Stimulated activated CD4-positive, alpha-beta T cell treated with anti-CD3 and anti-CD28 coated beads, Interleukin-1b, Interleukin-23, amount 100 ng/mL, for 1 hour (primary cell): ENCODE results near the gene GSAP.
"Not testable (repeated sequence)": the region's sequence is repeated elsewhere in the genome, so short reads cannot be mapped to it uniquely, and the experiment has no call there.

Experiments used
- DNase-seq, 2 donors: peaks; one replicate each; pipeline ENCODE4 v3.0.0-alpha.2; 2020; ENCODE audit warnings: low read depth in 2 of 2

GSAP gene

GRCh38 chr7:77360104-77360503 lies 56.0 kb downstream of the GSAP start:
- no peak for DNase-seq

DNA sequence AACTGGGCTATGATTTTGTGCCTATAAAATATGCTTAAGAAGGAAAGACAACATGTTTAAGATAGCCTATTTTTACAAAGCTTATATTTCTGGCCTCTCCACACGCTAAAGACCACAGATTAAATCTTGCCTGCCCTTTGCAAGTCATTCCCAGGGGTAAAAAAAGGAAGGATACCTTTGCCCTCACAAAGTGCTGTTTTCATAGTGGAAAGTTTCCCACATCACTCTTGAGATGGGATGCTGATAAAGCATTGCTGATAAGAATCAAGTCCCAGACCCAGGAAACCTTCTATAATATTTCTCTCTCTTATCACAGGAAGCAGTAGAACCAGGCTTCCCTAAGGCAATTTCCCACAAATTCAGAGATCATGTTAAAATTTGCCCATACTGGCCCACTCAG lies 56.5 kb downstream of the GSAP start:
- no peak for DNase-seq

- no peak for DNase-seq
Observed at GRCh38 chr7:77354914-77355313, 61.2 kb downstream of the GSAP start.

GRCh38 chr7:77354484-77354883 lies 61.7 kb downstream of the GSAP start:
- no peak for DNase-seq

DNA sequence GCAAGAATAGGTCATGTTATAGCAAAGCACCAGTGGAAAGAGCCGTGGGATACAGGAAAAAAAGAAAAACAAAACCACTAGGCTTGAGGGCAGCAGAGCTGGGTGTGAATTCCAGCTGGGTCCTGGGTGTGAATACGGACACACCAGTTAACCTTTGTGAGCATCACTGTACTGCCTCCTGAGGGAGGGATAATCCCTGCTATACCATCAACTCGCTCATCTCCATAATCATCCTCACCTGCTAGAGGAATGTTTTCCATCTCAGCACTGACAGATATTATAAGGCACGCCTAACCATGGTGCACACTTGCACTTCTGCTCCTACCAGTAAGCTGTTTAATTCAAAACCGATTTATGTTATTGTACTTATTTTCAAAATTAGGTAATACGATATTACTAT lies 62.2 kb downstream of the GSAP start:
- DNase-seq = no peak

DNA sequence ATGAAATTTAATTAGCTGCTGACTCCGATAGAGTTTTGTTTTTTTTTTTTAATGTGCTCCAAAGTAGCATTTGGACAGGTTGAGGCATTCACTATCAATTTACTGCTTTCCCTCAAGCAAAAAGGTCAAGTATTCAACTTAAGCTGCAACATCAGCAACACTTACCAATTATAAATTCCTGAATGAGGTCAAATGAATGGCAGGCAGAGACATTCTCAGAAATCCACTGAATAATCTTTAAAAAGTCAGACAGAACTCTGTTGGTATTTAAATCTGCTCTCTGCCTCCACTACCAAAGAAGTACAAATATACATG lies 62.8 kb downstream of the GSAP start:
- DNase-seq = no peak

GRCh38 chr7:77352665-77353406 lies 63.3 kb downstream of the GSAP start:
- no peak for DNase-seq

DNA sequence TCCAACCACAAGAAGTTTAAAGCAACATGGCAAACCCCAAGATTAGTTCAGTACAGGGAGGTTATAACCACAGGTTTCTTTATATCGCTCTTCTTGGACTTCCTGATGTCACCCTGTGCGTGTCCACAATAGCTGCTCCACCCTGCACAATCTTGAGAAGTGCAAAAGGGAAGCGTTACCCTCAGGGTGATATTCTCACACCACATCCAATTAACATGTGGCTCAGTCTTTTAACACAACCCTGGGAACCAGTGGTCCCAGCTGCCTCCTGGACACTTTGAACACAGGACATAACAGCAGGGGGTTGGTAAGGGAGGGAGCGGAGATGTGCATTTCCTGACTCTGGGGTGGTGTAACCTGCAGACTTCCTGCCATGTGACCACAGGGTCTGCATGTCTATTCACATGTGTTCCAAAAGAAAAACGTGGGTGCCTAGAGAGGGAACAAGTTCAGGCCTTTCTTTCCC lies 64.6 kb downstream of the GSAP start:
- DNase-seq = no peak

DNA sequence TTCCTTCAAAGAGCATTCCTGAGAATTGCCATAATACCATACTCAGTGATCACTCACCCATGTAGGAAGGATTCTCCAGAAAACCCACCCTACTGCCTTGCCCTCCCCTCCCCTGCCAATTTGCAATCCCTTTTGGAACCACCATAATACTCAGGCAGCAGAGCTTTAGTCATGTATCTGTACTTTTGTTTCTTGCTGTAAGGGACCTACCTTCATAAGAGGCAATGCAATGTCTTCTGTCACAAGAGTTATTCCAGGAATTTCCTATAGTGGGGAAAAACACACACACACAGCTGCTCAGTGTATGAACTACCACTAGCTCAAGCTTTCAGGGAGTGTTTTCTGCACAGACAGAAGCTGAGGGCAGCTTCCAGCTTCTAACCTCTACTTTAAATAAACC lies 67.0 kb downstream of the GSAP start:
- DNase-seq = no peak

GRCh38 chr7:77348371-77348813 lies 67.8 kb downstream of the GSAP start:
- DNase-seq = no peak

DNA sequence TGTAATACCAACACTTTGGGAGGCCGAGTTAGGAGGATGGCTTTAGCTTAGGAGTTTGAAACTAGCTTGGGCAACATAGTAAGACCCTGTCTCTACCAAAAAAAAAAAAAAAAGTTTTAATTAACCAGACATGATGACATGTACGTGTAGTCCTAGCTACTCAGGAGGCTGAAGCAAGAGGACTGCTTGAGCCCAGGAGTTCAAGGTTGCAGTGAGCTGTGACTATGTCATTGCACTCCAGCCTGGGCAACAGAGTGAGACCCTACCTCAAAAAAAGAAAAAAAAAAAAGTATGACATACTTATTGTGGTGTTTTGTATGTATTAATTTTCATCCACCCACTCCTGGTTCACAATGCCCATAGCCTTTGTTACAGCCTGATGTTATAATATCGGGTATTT lies 69.7 kb downstream of the GSAP start:
- DNase-seq = no peak

- not testable (repeated sequence) for DNase-seq
Observed at GRCh38 chr7:77345426-77345825, 70.7 kb downstream of the GSAP start.

DNA sequence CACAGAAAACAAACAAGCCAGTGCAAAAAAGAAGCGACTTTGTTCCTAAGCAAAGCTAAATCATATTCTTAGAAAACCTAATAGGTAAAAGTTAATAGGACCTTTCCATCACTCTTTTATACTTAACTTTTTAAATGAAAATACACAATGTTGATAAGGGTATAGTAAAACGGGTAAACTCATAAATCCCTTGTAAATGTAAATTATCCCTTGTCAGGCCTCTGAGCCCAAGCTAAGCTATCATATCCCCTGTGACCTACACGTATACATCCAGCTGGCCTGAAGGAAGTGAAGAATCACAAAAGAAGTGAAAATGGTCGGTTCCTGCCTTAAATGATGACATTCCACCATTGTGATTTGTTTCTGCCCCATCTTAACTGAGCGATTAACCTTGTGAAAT lies 76.4 kb downstream of the GSAP start:
- no peak for DNase-seq

GRCh38 chr7:77338883-77339629 lies 77.1 kb downstream of the GSAP start:
- no peak for DNase-seq

- no peak for DNase-seq
Observed at GRCh38 chr7:77338260-77338659, 77.9 kb downstream of the GSAP start.

GRCh38 chr7:77337456-77337990 lies 78.6 kb downstream of the GSAP start:
- no peak for DNase-seq

DNA sequence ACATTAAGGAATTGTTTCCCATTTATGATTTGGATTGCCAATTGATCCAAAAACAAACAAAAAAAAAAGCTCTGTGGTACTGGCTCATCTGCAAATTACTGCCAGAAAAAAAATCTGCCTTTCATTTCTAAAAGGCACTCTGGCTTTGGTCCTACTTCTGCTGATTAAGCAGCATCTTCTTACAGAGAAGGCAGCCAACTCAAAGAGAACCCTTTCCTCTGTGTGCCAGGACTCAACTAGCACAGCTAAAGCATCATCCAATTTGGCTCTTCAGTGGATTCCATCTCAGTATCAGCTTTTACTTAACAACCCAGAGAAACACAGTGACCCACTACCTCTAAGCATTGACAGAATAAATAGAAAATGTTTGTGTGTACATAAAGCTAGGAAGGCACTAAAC lies 80.6 kb downstream of the GSAP start:
- no peak for DNase-seq

GRCh38 chr7:77334039-77334438 lies 82.1 kb downstream of the GSAP start:
- DNase-seq = not testable (repeated sequence)

GRCh38 chr7:77331938-77332695 lies 84.0 kb downstream of the GSAP start:
- no peak for DNase-seq

DNA sequence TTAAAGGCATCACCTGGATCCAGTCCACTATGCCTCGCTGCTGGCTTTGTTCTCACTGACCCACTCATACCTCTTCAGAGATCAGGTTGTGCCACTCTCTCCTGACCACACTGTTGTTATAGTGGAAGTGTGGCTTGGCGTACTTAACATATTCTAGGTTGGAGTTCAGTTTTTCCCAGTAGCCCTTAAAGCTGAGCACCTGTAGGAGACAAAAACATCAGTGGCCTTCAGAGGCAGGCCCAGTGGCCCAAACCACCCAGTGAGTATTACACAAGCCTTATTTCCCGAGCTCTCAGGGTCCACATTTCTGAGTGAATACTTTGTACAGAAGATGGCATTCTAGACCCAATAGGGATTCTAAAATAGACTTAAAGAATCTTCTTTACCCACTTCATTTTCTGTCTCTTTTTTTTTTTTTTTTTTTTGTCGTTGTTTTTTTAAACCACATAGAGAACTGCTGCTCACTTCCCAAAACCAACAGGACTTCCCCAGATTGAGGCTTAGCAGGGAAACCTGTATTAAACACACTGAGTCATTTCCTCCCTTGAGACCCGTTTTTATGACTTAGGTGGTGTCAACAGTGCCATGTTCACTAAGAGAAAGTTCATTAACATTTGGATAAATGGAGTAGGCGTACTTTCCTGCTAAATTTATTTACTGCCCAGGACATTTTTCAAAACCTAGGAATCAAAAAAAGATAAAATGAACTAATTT lies 85.8 kb downstream of the GSAP start:
- no peak for DNase-seq

DNA sequence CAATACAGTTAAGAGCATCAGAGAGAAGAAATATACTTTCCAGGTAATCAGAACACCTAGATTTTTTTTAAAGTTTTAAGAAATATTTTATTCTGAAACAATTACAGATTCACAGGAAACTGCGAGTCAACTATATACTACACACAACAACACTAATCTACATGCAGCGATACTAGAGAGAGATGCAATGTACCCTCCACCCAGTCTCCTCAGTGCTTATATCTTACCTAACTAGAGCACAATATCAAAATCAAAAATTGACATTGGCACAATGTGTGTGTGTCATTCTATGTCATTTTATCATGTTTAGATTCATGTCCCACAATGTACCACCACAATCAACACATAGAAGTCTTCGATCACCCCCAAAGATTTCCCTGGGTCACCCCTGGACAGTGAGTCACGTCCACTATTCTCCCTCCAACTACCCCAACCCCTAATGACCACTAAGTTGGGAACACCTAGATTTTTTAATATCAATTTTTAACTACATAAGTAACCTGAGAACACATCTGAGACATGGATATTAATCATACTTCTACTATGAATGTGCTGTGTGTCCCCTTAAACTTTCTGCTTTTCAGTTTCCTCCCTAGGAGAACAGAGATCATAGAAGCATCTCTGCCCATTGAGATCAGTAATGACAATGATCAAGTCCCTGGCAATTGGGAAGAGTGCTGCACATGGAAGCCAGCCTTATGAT lies 86.5 kb downstream of the GSAP start:
- no peak for DNase-seq
